HG02973 (cell line): Measurements from ENCODE around the gene YIF1A.
"Not testable (repeated sequence)": the region's sequence is repeated elsewhere in the genome, so short reads cannot be mapped to it uniquely, and the experiment has no call there.

Source experiments
- ATAC-seq: cut with Tn5 transposase; IDR thresholded peaks from one replicate; pipeline ENCODE4 v1.9.1; 2021; ENCODE audit warnings: moderate library complexity; ENCODE audit not compliant: unreplicated experiment

YIF1A gene

GRCh38 chr11:66272596-66272995, 16.3 kb downstream of the YIF1A start:
- no peak for ATAC-seq

GRCh38 chr11:66271816-66272215, 17.1 kb downstream of the YIF1A start:
- no peak for ATAC-seq

GRCh38 chr11:66268952-66269905, 19.7 kb downstream of the YIF1A start:
- no peak for ATAC-seq

GRCh38 chr11:66268244-66268951, 20.5 kb downstream of the YIF1A start, which contains the start of gene RAB1B:
RAB1B (plus strand) TSS chr11:66268639; CDS start chr11:66268680, 41 bp downstream.
- peak; percentile 62 for ATAC-seq

- ATAC-seq, result peak; percentile 36
Observed at GRCh38 chr11:66267379-66268243, 21.3 kb downstream of the YIF1A start.

- no peak for ATAC-seq
Observed at GRCh38 chr11:66267039-66267378, 21.9 kb downstream of the YIF1A start.

GRCh38 chr11:66266378-66267038, 22.4 kb downstream of the YIF1A start:
- no peak for ATAC-seq

- ATAC-seq, result no peak
Observed at GRCh38 chr11:66265531-66266377, 23.2 kb downstream of the YIF1A start.

- no peak for ATAC-seq
Observed at GRCh38 chr11:66264914-66265313, 24.0 kb downstream of the YIF1A start.

GRCh38 chr11:66264383-66264782, 24.6 kb downstream of the YIF1A start:
- no peak for ATAC-seq

GRCh38 chr11:66263785-66264184, 25.2 kb downstream of the YIF1A start:
- no peak for ATAC-seq

GRCh38 chr11:66263231-66263630, 25.7 kb downstream of the YIF1A start:
- no peak for ATAC-seq

GRCh38 chr11:66262696-66263095, 26.2 kb downstream of the YIF1A start:
- ATAC-seq, result no peak

- no peak for ATAC-seq
Observed at GRCh38 chr11:66262191-66262590, 26.8 kb downstream of the YIF1A start.

- no peak for ATAC-seq
Observed at GRCh38 chr11:66261578-66261977, 27.4 kb downstream of the YIF1A start.

- ATAC-seq, result no peak
Observed at GRCh38 chr11:66259956-66260355, 29.0 kb downstream of the YIF1A start.

GRCh38 chr11:66259225-66259624, 29.7 kb downstream of the YIF1A start:
- ATAC-seq, result no peak

- ATAC-seq, result no peak
Observed at GRCh38 chr11:66258473-66258893, 30.5 kb downstream of the YIF1A start.

- ATAC-seq, result not testable (repeated sequence)
Observed at GRCh38 chr11:66253081-66253480, 35.9 kb downstream of the YIF1A start.

- ATAC-seq, result no peak
Observed at GRCh38 chr11:66251809-66252208, 37.1 kb downstream of the YIF1A start.
